ENCODE measurements around the gene VEPH1. TPM values are rescaled to one million over a fixed set of nuclear protein-coding genes. Genes with fewer than 3 reads are reported as not detected.
"Not testable (repeated sequence)": the region's sequence is repeated elsewhere in the genome, so short reads cannot be mapped to it uniquely, and the experiment has no call there.

The VEPH1 gene
- total RNA-seq, 1 experiment from 2014 or later = not detected

DNA sequence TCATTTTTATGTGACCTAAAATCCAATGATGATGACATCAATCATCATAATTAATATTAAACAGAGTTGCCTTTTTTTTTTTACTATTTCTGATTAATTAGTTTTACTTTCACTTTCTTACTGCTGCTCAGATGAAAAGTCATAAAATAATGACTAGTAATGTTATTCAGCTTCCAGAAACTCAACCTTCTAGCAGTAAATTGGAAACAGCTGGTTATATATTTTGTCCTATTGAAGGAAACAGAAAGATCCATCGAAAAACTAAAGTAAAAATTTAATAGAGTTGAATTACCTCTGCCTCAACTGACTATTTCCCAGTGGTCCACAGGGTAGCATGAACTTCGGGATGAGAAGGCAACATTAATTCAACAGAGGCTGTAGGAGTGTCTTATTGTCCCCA lies 173.7 kb downstream of the VEPH1 start:
- Histone ChIP-seq H3K36me3 (no peaks in the 10 kb centered on the region), H3K27me3 (no peaks in the 10 kb centered on the region), H3K9me3 (0 out of 2 replicates have a peak, but pooled peaks cover 2% of the 10 kb centered on the region), H3K4me3 (no peak overlapping the region)
- DNase-seq = no peak

GRCh38 chr3:157327837-157328236 lies 175.4 kb downstream of the VEPH1 start:
- DNase-seq = no peak
- 0 out of 2 replicates have a peak, but pooled peaks cover 2% of the 10 kb centered on the region for H3K9me3 ChIP-seq
- H3K36me3 ChIP-seq = no peaks in the 10 kb centered on the region
- no peaks in the 10 kb centered on the region for H3K27me3 ChIP-seq
- H3K4me3 ChIP-seq = no peak overlapping the region

DNA sequence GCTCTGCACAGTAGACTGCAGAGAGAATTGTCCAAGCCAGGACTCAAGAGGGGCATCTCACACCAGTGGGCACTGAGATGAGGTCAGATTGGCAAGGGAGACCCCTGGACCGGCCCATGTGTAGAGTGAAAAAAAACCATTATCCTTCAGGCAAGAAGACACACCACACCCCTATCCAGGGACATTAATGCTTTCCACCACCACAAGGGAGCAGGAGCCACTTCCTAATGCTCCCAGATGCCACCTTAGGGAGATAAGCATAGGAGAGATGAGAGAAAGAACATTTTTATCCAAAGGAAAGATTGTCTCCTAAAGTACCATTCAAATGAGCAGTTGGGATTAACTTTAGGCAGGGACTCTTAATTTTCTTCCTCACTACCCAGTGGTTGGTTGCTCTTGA lies 176.2 kb downstream of the VEPH1 start:
- no peak for DNase-seq
- Histone ChIP-seq H3K36me3 (no peaks in the 10 kb centered on the region), H3K27me3 (no peaks in the 10 kb centered on the region), H3K4me3 (no peak overlapping the region), H3K9me3 (0 out of 2 replicates have a peak, but pooled peaks cover 2% of the 10 kb centered on the region)

DNA sequence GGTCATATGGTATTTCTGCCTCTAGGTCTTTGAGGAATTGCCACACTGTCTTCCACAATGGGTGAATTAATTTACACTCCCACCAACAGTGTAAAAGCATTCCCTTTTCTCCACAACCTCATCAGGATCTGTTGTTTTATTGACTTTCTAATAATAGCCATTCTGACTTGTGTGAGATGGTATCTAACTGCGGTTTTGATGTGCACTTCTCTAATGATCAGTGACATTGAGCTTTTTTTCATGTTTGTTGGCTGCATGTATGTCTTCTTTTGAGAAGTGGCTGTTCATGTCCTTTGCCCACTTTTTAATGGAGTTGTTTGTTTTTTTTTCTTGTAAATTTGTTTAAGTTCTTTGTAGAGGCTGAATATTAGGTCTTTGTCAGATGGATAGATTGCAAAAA lies 178.3 kb downstream of the VEPH1 start:
- H3K36me3 ChIP-seq, H3K27me3 ChIP-seq, H3K4me3 ChIP-seq, DNase-seq, H3K9me3 ChIP-seq: not testable (repeated sequence)

DNA sequence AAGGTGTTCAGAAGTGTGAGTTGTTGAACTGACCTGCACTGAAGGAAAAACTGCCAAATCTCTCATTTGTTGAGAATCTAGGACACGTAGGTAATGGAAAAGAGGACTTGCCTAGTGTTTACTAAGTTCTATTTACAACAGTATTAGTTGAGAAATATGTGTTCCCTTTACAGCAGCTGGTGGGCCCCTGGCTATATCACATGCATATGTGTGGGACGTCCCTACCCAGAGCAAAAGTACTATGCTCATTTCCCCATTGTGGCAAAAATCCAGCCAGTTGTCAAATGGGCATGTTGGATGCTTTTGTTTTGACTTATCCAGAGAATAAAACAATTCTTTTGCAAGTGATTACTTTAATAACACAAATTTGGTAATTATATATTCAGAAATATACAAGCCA lies 179.9 kb downstream of the VEPH1 start:
- H3K9me3 ChIP-seq = 0 out of 2 replicates have a peak, but pooled peaks cover 2% of the 10 kb centered on the region
- H3K27me3 ChIP-seq = no peaks in the 10 kb centered on the region
- H3K36me3 ChIP-seq = no peaks in the 10 kb centered on the region
- H3K4me3 ChIP-seq = no peak overlapping the region
- DNase-seq = no peak

- DNase-seq = no peak
- no peaks in the 10 kb centered on the region for H3K36me3 ChIP-seq
- H3K9me3 ChIP-seq = no peaks in the 10 kb centered on the region
- H3K27me3 ChIP-seq = no peaks in the 10 kb centered on the region
- H3K4me3 ChIP-seq = no peak overlapping the region
Observed at GRCh38 chr3:157319672-157320071, 183.5 kb downstream of the VEPH1 start.

- Histone ChIP-seq H3K36me3 (no peaks in the 10 kb centered on the region), H3K27me3 (no peaks in the 10 kb centered on the region), H3K9me3 (no peaks in the 10 kb centered on the region), H3K4me3 (no peak overlapping the region)
- DNase-seq = no peak
Observed at GRCh38 chr3:157318639-157319288, 184.5 kb downstream of the VEPH1 start.

- H3K9me3 ChIP-seq = no peaks in the 10 kb centered on the region
- peak; percentile 20 for DNase-seq
- H3K4me3 ChIP-seq = no peak overlapping the region
- no peaks in the 10 kb centered on the region for H3K27me3 ChIP-seq
- H3K36me3 ChIP-seq = no peaks in the 10 kb centered on the region
Observed at GRCh38 chr3:157317895-157318294, 185.3 kb downstream of the VEPH1 start.

DNA sequence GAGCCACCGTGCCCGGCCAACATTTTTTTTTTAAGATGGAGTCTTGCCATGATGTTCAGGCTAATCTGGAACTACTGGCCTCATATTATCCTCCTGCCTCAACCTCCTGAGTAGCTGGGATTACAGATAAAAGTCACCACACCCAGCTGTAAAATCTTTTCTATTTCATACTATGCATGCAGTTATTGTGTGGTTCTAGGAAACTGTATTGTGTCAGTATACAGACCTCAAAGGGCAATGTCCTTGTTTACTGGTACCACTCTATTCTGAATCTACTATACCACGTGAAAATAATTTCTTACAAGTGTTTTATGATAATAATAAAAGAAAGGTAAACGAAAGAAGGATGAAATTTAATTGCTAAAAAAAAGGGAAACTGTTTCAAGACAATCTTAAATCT lies 190.0 kb downstream of the VEPH1 start:
- H3K27me3 ChIP-seq = no peaks in the 10 kb centered on the region
- H3K4me3 ChIP-seq = no peak overlapping the region
- DNase-seq = no peak
- peaks cover 10% of the 10 kb centered on the region for H3K9me3 ChIP-seq
- H3K36me3 ChIP-seq = no peaks in the 10 kb centered on the region

DNA sequence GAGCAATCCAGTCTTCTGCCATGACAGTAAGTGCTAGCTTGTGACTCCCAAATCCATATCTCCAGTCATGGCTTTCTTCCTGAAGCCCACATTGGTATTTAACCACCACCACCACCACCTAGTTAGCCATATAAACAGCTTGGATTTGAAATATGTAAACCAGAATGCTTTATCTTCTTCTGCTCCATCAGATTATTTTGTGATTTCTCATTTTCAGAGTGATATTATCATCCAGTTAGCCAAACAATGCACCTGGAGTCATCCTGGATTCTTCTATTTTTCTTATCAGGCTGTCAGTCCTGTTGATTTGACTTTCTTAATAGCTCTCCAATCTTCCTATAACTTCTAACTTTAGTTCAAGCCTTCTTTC lies 190.9 kb downstream of the VEPH1 start:
- Histone ChIP-seq H3K4me3 (no peak overlapping the region), H3K9me3 (peaks cover 10% of the 10 kb centered on the region), H3K36me3 (no peaks in the 10 kb centered on the region), H3K27me3 (no peaks in the 10 kb centered on the region)
- DNase-seq = no peak

DNA sequence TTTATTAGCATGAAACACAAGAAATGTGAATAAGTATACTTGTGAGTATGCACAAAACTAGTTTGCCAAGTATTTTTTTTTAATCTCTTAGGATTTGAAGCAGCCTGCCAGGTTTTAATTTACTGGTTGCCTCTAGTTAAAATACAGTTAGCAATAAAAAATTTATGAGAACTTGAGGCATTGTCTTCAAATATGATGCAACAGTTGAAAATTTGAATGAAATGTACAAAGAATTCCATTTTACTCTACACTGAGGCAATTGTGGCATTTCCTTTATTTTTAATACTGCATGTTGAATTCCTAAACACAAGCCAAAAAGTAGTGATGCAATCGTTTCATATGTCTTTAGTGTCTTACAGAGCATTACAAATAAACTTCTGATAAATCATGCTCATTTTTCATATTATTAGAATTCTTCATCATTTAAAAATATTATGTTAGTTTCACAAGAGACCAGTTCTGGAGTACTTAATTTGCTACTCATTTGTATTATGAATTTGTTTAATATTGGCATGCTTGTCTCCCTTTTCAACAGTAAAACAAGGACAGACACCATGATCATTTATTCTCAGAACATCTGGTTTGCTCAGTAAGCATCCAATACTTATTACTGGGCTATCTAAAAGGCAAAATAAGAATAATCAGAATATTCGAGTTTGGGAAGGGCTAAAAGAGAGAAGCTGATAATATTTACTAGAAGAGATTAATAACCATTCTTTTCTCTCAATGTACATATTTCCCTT lies 191.4 kb downstream of the VEPH1 start:
- Histone ChIP-seq H3K9me3 (peaks cover 10% of the 10 kb centered on the region), H3K27me3 (no peaks in the 10 kb centered on the region), H3K4me3 (no peak overlapping the region), H3K36me3 (no peaks in the 10 kb centered on the region)
- no peak for DNase-seq

- Histone ChIP-seq H3K9me3 (peaks cover 10% of the 10 kb centered on the region), H3K36me3 (no peaks in the 10 kb centered on the region)
- DNase-seq = no peak
Observed at GRCh38 chr3:157310329-157311052, 192.7 kb downstream of the VEPH1 start.

DNA sequence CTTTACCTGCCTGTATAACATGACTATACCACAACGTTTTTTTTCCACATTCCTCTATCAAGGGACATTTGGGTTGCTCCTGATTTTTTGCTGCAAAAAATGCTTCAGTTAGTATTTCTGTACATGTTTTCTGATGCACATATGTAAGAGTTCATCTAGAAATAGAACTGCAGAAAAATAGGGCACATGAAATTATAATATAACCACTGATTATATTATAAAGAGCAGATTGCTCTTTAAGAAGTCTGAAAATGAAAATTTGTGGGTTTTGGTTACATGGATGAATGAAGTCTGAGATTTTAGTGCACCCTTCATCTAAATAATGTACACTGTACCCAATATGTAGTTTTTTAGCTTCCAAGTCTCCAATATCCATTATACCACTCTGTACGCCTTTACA lies 196.7 kb downstream of the VEPH1 start:
- no peaks in the 10 kb centered on the region for H3K36me3 ChIP-seq

More at GRCh38 chr3:157310329-157311052, 192.7 kb downstream of the VEPH1 start:
- H3K4me3 ChIP-seq = no peak overlapping the region
- H3K27me3 ChIP-seq = no peaks in the 10 kb centered on the region

DNA sequence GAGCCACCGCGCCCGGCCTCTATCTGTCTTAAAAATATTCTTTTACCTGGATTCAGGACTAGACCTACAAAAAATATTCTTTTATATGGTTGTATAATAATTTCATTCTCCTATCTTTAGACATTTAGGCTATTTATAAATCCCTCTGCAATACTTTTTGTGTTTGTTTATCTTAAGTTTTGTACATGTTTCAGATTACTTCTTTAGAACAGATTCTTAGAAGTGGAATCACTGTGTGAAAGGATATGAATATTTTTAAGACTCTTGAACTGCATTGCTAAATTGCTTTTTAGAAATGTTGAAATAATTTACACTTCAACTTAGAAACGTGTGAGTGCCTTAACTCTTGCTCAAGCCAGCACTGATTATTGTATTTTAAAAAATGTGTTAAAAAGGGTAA lies 197.8 kb downstream of the VEPH1 start:
- DNase-seq = no peak
- Histone ChIP-seq H3K27me3 (no peaks in the 10 kb centered on the region), H3K9me3 (peaks cover 4% of the 10 kb centered on the region), H3K4me3 (no peak overlapping the region), H3K36me3 (no peaks in the 10 kb centered on the region)

More for the DNA sequence above, 196.7 kb downstream of the VEPH1 start:
- Histone ChIP-seq H3K9me3 (peaks cover 10% of the 10 kb centered on the region), H3K27me3 (no peaks in the 10 kb centered on the region), H3K4me3 (no peak overlapping the region)
- DNase-seq = no peak

DNA sequence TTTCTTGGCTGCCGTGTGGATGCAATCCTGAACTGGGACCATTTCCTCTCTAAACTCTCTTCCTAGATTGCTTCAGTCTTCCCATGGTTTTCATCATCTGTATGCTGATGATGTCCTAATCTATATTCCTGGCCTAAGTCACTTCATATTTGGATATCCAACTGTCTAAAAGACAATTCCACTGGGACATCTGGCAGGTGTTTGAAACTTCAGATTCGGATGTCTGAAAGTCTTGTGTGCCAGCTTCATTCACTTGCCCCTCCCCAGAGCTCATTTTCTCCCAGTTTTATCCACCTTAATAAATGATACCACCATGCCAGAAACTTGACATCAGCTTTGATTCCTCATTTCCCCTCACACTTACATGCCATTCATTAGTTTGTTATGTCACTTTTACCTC lies 201.5 kb downstream of the VEPH1 start:
- Histone ChIP-seq H3K4me3 (no peak overlapping the region), H3K27me3 (no peaks in the 10 kb centered on the region), H3K9me3 (no peaks in the 10 kb centered on the region), H3K36me3 (no peaks in the 10 kb centered on the region)
- DNase-seq = no peak

DNA sequence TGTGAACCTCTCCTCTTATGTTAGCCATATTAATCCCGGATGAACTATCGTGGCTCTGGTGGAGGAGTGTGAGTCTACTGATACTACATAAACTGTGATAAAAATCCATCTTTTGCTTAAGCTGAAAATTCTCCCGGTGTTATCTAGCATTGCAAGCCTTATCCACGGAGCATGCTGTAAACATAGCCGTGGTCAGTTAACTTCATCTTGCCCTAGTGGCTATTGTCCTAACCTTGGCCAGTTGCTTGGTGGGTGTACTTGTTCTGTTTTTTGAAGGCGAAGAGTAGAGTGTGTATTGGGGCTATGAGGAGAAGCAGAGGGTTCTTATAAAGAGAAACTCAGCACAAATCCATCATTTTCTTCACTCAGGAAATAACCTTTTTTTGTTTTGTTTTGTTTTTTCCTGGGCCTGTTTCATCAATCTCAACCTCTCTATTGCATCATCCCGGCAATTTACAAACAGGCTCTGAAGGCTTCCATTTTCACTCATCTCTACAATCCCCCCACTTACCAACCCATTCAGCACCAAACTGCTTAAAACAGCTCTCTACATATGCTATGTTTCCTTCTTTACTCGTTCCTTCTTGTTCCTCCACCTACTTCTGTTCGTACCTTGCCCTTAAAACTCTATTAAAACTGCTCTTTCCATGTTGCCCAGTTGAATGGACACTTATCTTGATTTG lies 202.1 kb downstream of the VEPH1 start:
- no peak for DNase-seq
- Histone ChIP-seq H3K27me3 (no peaks in the 10 kb centered on the region), H3K4me3 (no peak overlapping the region), H3K9me3 (no peaks in the 10 kb centered on the region), H3K36me3 (no peaks in the 10 kb centered on the region)

GRCh38 chr3:157300094-157300493 lies 203.1 kb downstream of the VEPH1 start:
- no peaks in the 10 kb centered on the region for H3K27me3 ChIP-seq
- no peak overlapping the region for H3K4me3 ChIP-seq
- H3K9me3 ChIP-seq = no peaks in the 10 kb centered on the region
- H3K36me3 ChIP-seq = no peaks in the 10 kb centered on the region
- DNase-seq = no peak
